Osteocyte (in vitro differentiated cells): ENCODE data around the gene PACSIN2. TPM values are rescaled to one million over a fixed set of nuclear protein-coding genes. Genes with fewer than 3 reads are reported as not detected.
A peak's percentile ranks its signal among the peaks of the same experiment; 100 is the strongest.

Experiments used
- DNase-seq: peaks from one replicate; pipeline ENCODE4 v3.0.0; 2021; ENCODE audit warnings: mixed read lengths; ENCODE audit not compliant: unreplicated experiment; ENCODE audit errors: extremely low spot score
- H3K27ac Mint-ChIP-seq: one replicate; pipeline ENCODE4 v1.8.0; 2021; ENCODE audit warnings: mild to moderate bottlenecking, mixed read lengths; ENCODE audit not compliant: unreplicated experiment
- H3K27me3 Mint-ChIP-seq: one replicate; pipeline ENCODE4 v1.8.0; 2021; ENCODE audit warnings: mixed read lengths; ENCODE audit not compliant: unreplicated experiment
- H3K36me3 Mint-ChIP-seq: one replicate; pipeline ENCODE4 v1.8.0; 2021; ENCODE audit warnings: mixed read lengths; ENCODE audit not compliant: unreplicated experiment
- H3K4me1 Mint-ChIP-seq: one replicate; pipeline ENCODE4 v1.8.0; 2021; ENCODE audit warnings: mixed read lengths; ENCODE audit not compliant: unreplicated experiment
- H3K4me3 Mint-ChIP-seq: one replicate; pipeline ENCODE4 v1.8.0; 2021; ENCODE audit warnings: mild to moderate bottlenecking, moderate library complexity, mixed read lengths; ENCODE audit not compliant: unreplicated experiment
- H3K9me3 Mint-ChIP-seq: one replicate; pipeline ENCODE4 v1.8.0; 2021; ENCODE audit warnings: mixed read lengths; ENCODE audit not compliant: unreplicated experiment
- CTCF ChIP-seq: fragments of 200-600 bp; sonication (generic); IDR thresholded peaks from 2 replicates; pipeline ENCODE4 v1.5.0; 2021; ENCODE audit warnings: antibody characterized with exemption, mild to moderate bottlenecking, moderate library complexity
- total RNA-seq: library from RNA; stranded (reverse); gene quantifications from 2 replicates; pipeline ENCODE4 v1.2.1, GENCODE V29; 2021

The PACSIN2 gene
- total RNA-seq, 1 donor from 2014 or later = 51.7 TPM

- no peak for TF ChIP-seq CTCF
- H3K27ac Mint-ChIP-seq = peak overlapping the region; percentile 37
- H3K4me3 Mint-ChIP-seq = no peak overlapping the region
- no peaks in the 10 kb centered on the region for H3K27me3 Mint-ChIP-seq
- H3K9me3 Mint-ChIP-seq = no peaks in the 10 kb centered on the region
- peaks cover 29% of the 10 kb centered on the region for H3K36me3 Mint-ChIP-seq
- no peaks in the 10 kb centered on the region for H3K4me1 Mint-ChIP-seq
- DNase-seq = no peak
Observed at GRCh38 chr22:42887523-42888507, 127.1 kb downstream of the PACSIN2 start.

GRCh38 chr22:42887120-42887519, 127.8 kb downstream of the PACSIN2 start:
- Mint-ChIP-seq H3K36me3 (peaks cover 31% of the 10 kb centered on the region), H3K9me3 (no peaks in the 10 kb centered on the region), H3K27me3 (no peaks in the 10 kb centered on the region), H3K4me1 (no peaks in the 10 kb centered on the region), H3K27ac (no peak overlapping the region), H3K4me3 (no peak overlapping the region)
- TF ChIP-seq CTCF = no peak
- DNase-seq = no peak

- Mint-ChIP-seq H3K36me3 (peaks cover 28% of the 10 kb centered on the region), H3K4me1 (no peaks in the 10 kb centered on the region), H3K27me3 (no peaks in the 10 kb centered on the region), H3K4me3 (no peak overlapping the region), H3K27ac (peak overlapping the region; percentile 31), H3K9me3 (no peaks in the 10 kb centered on the region)
- no peak for TF ChIP-seq CTCF
- no peak for DNase-seq
Observed at GRCh38 chr22:42885446-42885845, 129.5 kb downstream of the PACSIN2 start.

- H3K27me3 Mint-ChIP-seq = no peaks in the 10 kb centered on the region
- no peak overlapping the region for H3K4me3 Mint-ChIP-seq
- TF ChIP-seq CTCF = no peak
- no peaks in the 10 kb centered on the region for H3K4me1 Mint-ChIP-seq
- no peak overlapping the region for H3K27ac Mint-ChIP-seq
- no peak for DNase-seq
- H3K36me3 Mint-ChIP-seq = peaks cover 30% of the 10 kb centered on the region
- no peaks in the 10 kb centered on the region for H3K9me3 Mint-ChIP-seq
Observed at GRCh38 chr22:42884616-42885375, 130.2 kb downstream of the PACSIN2 start.

- H3K36me3 Mint-ChIP-seq = peaks cover 25% of the 10 kb centered on the region
- TF ChIP-seq CTCF = no peak
- H3K4me1 Mint-ChIP-seq = no peaks in the 10 kb centered on the region
- H3K9me3 Mint-ChIP-seq = no peaks in the 10 kb centered on the region
- no peak overlapping the region for H3K4me3 Mint-ChIP-seq
- no peaks in the 10 kb centered on the region for H3K27me3 Mint-ChIP-seq
- no peak overlapping the region for H3K27ac Mint-ChIP-seq
- DNase-seq = no peak
Observed at GRCh38 chr22:42883970-42884369, 131.0 kb downstream of the PACSIN2 start.
